Type B pancreatic cell (in vitro differentiated cells): ENCODE results near the gene DAZAP1. TPM values are rescaled to one million over a fixed set of nuclear protein-coding genes. Genes with fewer than 3 reads are reported as not detected.

Experiments used
- DNase-seq: peaks from one replicate; pipeline ENCODE4 v3.0.0; 2021; ENCODE audit warnings: mixed read lengths; ENCODE audit not compliant: unreplicated experiment; ENCODE audit errors: extremely low spot score
- H3K27ac Mint-ChIP-seq: 2 replicates; pipeline ENCODE4 v1.8.0; 2021; ENCODE audit warnings: mild to moderate bottlenecking, mixed read lengths
- H3K27me3 Mint-ChIP-seq: 2 replicates; pipeline ENCODE4 v1.8.0; 2021; ENCODE audit warnings: mixed read lengths
- H3K36me3 Mint-ChIP-seq: 2 replicates; pipeline ENCODE4 v1.8.0; 2021; ENCODE audit warnings: mixed read lengths
- H3K4me1 Mint-ChIP-seq: one replicate; pipeline ENCODE4 v1.8.0; 2021; ENCODE audit warnings: mixed read lengths; ENCODE audit not compliant: unreplicated experiment
- H3K4me3 Mint-ChIP-seq: 2 replicates; pipeline ENCODE4 v1.8.0; 2021; ENCODE audit warnings: mild to moderate bottlenecking, mixed read lengths
- H3K9me3 Mint-ChIP-seq: 2 replicates; pipeline ENCODE4 v1.8.0; 2021; ENCODE audit warnings: mixed read lengths
- long read RNA-seq: library from polyadenylated mRNA; unstranded; transcript quantifications from one replicate; pipeline ENCODE4 v2.0.0, GENCODE V29; 2020
- total RNA-seq: library from RNA; stranded (reverse); gene quantifications from 2 replicates; pipeline ENCODE4 v1.2.1, GENCODE V29; 2021; ENCODE audit warnings: low replicate concordance
- TF ChIP-seq, protein P1 (sequence below): fragments of 200-600 bp; sonication (generic); conservative IDR thresholded peaks from 2 replicates; pipeline ENCODE4 v1.5.0; 2021; ENCODE audit warnings: antibody characterized with exemption, mild to moderate bottlenecking

Gene DAZAP1
- 124 and 141 TPM in 2 replicates for total RNA-seq
- long read RNA-seq, partial matches to known transcripts = 0 of 3 reads
- long read RNA-seq, other reads (novel, unspliced or antisense) = 1 of 3 reads

DNA sequence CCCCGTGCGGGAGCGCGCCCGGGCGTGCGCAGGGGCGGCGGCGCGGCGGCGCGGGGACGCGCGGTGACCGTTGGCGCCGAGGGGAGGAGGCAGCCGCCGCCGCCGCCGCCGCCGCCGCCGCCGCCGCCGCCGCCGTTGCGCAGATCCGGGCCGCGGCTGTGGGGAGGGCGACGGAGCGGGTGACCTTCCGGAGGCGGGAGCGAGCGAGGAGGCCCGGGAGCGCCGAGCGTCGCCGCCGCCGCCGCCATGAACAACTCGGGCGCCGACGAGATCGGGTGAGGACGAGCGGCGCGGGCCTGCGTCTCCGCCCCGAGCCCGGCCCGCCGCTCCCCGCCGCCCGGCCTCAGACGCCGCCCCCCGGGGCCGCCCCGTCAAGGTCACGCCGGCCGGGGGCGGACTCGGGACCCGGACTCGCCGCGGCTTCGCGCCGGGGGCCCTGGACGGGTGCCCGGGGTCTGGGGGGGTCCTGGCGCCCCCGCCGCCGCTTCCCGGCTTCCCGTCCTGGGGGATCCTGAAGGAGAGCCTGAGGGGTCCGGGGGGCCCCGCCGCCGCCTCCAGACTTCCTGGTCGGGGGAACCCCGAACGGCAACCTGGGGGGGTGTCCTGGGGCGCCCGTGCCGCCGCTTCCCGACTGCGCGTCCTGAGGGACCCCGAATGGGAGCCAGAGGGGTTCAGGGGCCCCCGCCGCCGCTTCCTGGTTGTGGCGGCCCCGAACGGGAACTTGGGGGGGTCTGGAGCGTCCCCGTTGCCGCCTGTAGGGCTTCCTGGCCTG is at the start of gene DAZAP1:
DAZAP1 (plus strand) TSS at position 59 of the 772 bp plus-strand sequence; CDS start at position 247, 188 bp downstream.
- peaks cover 3% of the 10 kb centered on the region for H3K36me3 Mint-ChIP-seq
- no peak for DNase-seq
- peaks cover 34% of the 10 kb centered on the region for H3K4me1 Mint-ChIP-seq
- no peaks in the 10 kb centered on the region for H3K9me3 Mint-ChIP-seq
- peak within 1 kb of the TSS; percentile 96 for H3K27ac Mint-ChIP-seq
- H3K4me3 Mint-ChIP-seq = peak within 1 kb of the TSS; percentile 96
- H3K27me3 Mint-ChIP-seq = no peaks in the 10 kb centered on the region
- TF ChIP-seq, protein P1, sequence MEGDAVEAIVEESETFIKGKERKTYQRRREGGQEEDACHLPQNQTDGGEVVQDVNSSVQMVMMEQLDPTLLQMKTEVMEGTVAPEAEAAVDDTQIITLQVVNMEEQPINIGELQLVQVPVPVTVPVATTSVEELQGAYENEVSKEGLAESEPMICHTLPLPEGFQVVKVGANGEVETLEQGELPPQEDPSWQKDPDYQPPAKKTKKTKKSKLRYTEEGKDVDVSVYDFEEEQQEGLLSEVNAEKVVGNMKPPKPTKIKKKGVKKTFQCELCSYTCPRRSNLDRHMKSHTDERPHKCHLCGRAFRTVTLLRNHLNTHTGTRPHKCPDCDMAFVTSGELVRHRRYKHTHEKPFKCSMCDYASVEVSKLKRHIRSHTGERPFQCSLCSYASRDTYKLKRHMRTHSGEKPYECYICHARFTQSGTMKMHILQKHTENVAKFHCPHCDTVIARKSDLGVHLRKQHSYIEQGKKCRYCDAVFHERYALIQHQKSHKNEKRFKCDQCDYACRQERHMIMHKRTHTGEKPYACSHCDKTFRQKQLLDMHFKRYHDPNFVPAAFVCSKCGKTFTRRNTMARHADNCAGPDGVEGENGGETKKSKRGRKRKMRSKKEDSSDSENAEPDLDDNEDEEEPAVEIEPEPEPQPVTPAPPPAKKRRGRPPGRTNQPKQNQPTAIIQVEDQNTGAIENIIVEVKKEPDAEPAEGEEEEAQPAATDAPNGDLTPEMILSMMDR = no peak

DNA sequence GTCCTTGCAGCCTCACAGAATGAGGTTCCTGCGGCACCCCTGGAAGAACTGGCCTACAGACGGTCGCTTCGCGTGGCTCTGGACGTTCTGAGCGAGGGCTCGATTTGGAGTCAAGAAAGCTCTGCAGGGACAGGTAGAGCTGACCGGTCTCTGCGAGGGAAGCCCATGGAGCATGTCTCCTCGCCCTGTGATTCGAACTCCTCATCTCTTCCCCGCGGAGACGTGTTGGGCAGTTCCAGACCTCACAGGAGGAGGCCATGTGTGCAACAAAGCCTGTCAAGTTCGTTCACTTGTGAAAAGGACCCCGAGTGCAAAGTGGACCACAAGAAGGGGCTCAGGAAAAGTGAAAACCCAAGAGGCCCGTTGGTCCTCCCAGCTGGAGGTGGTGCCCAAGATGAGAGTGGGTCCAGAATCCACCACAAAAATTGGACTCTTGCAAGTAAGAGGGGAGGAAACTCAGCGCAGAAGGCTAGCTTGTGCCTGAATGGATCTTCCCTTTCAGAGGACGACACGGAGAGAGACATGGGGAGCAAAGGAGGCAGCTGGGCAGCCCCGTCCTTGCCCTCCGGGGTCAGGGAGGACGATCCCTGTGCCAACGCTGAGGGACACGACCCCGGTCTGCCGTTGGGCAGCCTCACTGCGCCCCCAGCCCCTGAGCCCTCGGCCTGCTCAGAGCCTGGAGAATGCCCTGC is 47.1 kb upstream of the DAZAP1 start:
- no peak overlapping the region for H3K4me3 Mint-ChIP-seq
- no peak overlapping the region for H3K27ac Mint-ChIP-seq
- H3K9me3 Mint-ChIP-seq = no peaks in the 10 kb centered on the region
- H3K4me1 Mint-ChIP-seq = peaks cover 38% of the 10 kb centered on the region
- TF ChIP-seq, protein P1 = no peak
- no peak for DNase-seq
- H3K36me3 Mint-ChIP-seq = peaks cover 9% of the 10 kb centered on the region
- no peaks in the 10 kb centered on the region for H3K27me3 Mint-ChIP-seq

DNA sequence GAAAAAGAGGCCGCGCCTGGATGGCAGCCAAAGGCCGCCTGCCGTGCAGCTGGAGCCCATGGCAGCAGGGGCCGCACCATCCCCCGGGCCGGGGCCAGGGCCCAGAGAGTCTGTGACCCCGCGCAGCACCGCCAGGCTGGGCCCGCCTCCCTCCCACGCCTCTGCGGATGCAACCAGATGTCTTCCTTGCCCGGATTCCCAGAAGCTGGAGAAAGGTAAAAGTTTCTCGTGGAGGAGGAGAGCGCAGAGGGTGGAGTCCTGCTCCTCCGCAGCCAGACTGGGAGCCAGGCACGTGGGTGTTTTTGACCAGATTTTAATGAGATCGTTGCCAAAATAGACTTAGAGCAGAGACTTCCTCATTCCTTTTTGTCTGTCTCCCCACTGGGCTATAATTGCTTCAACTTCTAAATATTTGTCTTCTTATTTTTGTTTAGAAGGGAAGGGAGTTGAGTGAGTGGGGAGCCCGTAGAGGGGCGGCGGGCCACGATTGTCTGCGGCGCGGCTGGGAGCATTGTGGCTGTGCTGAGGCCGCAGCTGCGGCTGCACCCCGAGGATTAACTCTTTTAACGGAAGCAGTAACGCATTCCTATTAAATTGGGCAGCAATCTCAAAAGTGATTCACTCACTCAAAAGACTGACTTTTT is 46.4 kb upstream of the DAZAP1 start:
- no peak for DNase-seq
- TF ChIP-seq, protein P1 = no peak
- no peaks in the 10 kb centered on the region for H3K9me3 Mint-ChIP-seq
- peaks cover 9% of the 10 kb centered on the region for H3K36me3 Mint-ChIP-seq
- no peak overlapping the region for H3K27ac Mint-ChIP-seq
- peaks cover 33% of the 10 kb centered on the region for H3K4me1 Mint-ChIP-seq
- H3K27me3 Mint-ChIP-seq = no peaks in the 10 kb centered on the region
- no peak overlapping the region for H3K4me3 Mint-ChIP-seq

DNA sequence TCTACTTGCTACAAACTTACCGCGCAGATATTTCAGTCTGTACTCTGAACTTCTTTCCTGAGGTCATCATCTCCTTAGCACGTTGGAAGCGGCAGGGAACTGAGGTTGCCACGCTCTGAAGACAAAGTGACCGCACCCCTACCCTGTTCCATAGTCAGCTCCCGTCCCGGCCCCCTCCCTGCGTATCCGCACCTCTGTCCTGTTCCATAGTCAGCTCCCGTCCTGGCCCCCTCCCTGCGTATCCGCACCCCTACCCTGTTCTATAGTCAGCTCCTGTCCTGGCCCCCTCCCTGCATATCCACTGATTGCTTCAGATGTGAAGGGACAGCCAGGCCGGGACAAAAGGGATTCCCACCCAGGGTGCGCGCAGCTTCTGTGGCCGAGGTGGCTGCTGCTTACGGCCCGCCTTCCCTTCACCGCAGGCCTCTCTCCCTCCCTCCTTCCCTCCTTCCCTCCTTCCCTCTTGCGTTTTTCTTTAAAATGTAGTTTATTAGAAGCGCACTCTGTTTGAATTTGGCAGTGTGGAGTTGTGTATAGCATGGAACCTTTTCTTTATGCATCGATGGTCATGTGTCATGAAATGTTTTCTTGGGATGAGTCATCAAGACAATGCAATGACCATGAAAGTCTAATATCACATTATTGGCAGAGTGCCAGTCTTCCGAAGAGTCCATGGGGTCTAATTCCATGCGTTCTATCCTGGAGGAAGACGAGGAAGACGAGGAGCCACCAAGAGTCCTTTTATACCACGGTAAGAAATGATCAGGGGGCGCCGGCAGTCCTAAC is 45.6 kb upstream of the DAZAP1 start:
- Mint-ChIP-seq H3K4me3 (no peak overlapping the region), H3K36me3 (peaks cover 9% of the 10 kb centered on the region)
- TF ChIP-seq, protein P1 = no peak

More for the DNA sequence above, 45.6 kb upstream of the DAZAP1 start:
- no peaks in the 10 kb centered on the region for H3K27me3 Mint-ChIP-seq
- DNase-seq = no peak
- H3K9me3 Mint-ChIP-seq = no peaks in the 10 kb centered on the region
- peaks cover 26% of the 10 kb centered on the region for H3K4me1 Mint-ChIP-seq
- H3K27ac Mint-ChIP-seq = no peak overlapping the region
